K562 (cell line): ENCODE measurements around the gene RNF26. TPM values are rescaled to one million over a fixed set of nuclear protein-coding genes. Genes with fewer than 3 reads are reported as not detected.

Experiments
- CREM ChIP-seq: IDR thresholded peaks from 2 replicates; pipeline ENCODE4 v1.6.1; 2014; ENCODE audit warnings: antibody characterized with exemption, low read depth
- EGR1 ChIP-seq: fragments of 450-650 bp; conservative IDR thresholded peaks from 2 replicates; pipeline ENCODE4 v1.6.1; 2017; ENCODE audit warnings: mild to moderate bottlenecking
- EP400 ChIP-seq: fragments of 450-650 bp; IDR thresholded peaks from 2 replicates; pipeline ENCODE4 v1.6.1; 2017; ENCODE audit warnings: antibody characterized with exemption, mild to moderate bottlenecking, moderate library complexity
- MYC ChIP-seq, 2 experiments: fragments of 250-450 bp in 1 of 2; sonication (Bioruptor Pico) in 1 of 2; IDR thresholded peaks; 2 replicates each; pipeline versions ENCODE4 v1.5.1 to v1.6.1; 2012 to 2021; ENCODE audit warnings: low read depth in 2 of 2, borderline replicate concordance in 1 of 2, improper control_type of control experiment in 1 of 2, low read length in 1 of 2, mild to moderate bottlenecking in 1 of 2, moderate library complexity in 1 of 2
- POLR2AphosphoS5 ChIP-seq: IDR thresholded peaks from 2 replicates; pipeline ENCODE4 v1.6.1; 2011; ENCODE audit warnings: mild to moderate bottlenecking, low read depth, low read length, moderate library complexity; ENCODE audit not compliant: control insufficient read depth, insufficient read depth
- SP1 ChIP-seq: sonication (generic); formaldehyde crosslinking; IDR thresholded peaks from 2 replicates; pipeline ENCODE4 v1.8.1; 2022; ENCODE audit warnings: mild to moderate bottlenecking, missing genetic modification reagents
- STAG1 ChIP-seq: sonication (generic); formaldehyde crosslinking; IDR thresholded peaks from 2 replicates; pipeline ENCODE4 v1.5.0; 2020; ENCODE audit warnings: missing genetic modification reagents, borderline replicate concordance
- polyA plus RNA-seq, 8 experiments: library from polyadenylated mRNA; depleted of rRNA in 4 of 8; stranded (reverse) in 5 of 8; unstranded in 3 of 8; fragments of >200 nt; fragmentation: Nextera tagmentation in 2 of 8; fragmentation: Illumina TruSeq in 1 of 8; extraction: Ambion mirVana in 2 of 8; extraction: Trizol in 1 of 8; gene quantifications; 2 replicates each; pipeline versions ENCODE4 v1.2.1 to v1.2.3, GENCODE V29; 2011 to 2014; ENCODE audit warnings: inconsistent platforms in 1 of 8, missing spikeins in 1 of 8
- total RNA-seq, 7 experiments: library from RNA; depleted of rRNA in 6 of 7; stranded (reverse); fragments of >200 nt in 6 of 7; fragmentation: Illumina TruSeq in 2 of 7; extraction: Trizol in 2 of 7; gene quantifications; 2 replicates each; pipeline versions ENCODE4 v1.2.1 to v1.2.3, GENCODE V29; 2011 to 2021; ENCODE audit warnings: low replicate concordance in 1 of 7
- TF ChIP-seq, protein P1 (sequence below): fragments of 450-650 bp; IDR thresholded peaks from 2 replicates; pipeline ENCODE4 v1.6.1; 2014; ENCODE audit warnings: low read depth, mild to moderate bottlenecking, moderate library complexity, borderline replicate concordance
- TF ChIP-seq, protein P2 (sequence below): fragments of 450-650 bp; conservative IDR thresholded peaks from 2 replicates; pipeline ENCODE4 v1.6.1; 2016; ENCODE audit warnings: missing genetic modification characterization, low read depth, mild to moderate bottlenecking, control low read depth, missing compliant biosample characterization
- TF ChIP-seq, protein P3 (sequence below), 2 experiments: IDR thresholded peaks; 2 replicates each; pipeline ENCODE4 v1.6.1; 2011; ENCODE audit warnings: borderline replicate concordance in 1 of 2, control low read depth in 1 of 2, low read depth in 1 of 2, low read length in 1 of 2, mild to moderate bottlenecking in 1 of 2, mixed read lengths in 1 of 2, moderate library complexity in 1 of 2; ENCODE audit not compliant: insufficient read depth in 1 of 2, insufficient read length in 1 of 2, poor library complexity in 1 of 2, severe bottlenecking in 1 of 2; ENCODE audit errors: extremely low read depth in 1 of 2

RNF26 gene
- total and polyA plus RNA-seq, 9 of the 15 experiments (the other 6 are each of a cell fraction or from before 2014, with no cell fraction given) = 5.3 to 53.6 (median 12.7) TPM

DNA sequence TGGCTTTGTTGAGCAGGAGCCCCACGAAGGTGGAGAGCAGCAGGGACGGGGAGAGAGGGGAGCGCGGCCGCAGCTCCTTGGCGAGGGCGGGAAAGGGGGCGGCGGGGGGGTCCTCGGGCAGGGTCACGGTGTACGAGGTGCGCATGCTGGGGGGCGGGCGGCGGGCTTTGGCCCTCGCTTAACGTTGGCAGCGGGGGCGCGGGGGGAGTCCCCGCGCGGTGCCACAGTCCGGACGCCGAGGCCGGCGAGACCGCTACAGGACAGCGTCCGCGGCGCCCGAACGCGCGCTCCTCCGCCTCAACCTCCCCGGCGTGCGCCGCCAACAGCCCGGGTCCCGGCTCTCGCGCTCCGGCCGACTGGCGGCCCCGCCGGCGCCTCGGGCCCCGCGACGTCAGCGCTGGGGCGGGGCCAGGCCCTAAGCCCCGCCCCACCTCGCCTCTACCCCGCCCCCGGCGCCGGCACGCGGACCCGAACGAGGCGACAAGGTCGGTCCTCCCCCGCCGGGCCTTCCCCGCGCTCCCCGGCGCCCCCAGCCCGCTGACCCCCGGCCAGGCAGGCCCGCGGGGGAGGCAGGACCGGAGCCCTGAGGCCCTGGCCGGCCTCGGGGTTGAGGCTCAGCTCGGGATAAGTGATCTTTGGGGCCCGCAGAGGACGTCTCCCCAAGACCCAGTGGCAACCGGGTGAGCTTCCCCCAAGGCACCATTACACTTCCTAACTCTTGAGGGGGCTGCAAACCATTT is 29.7 kb downstream of the RNF26 start (continued):
- 0 out of 2 replicates have a peak, but pooled peaks have one; percentile 34 for TF ChIP-seq MYC (IDR thresholded peaks at IDR 0.05; ENCODE audit: low read depth, low read length)
- TF ChIP-seq MYC (CRISPR knock-in tag; IDR thresholded peaks at IDR 0.05; ENCODE audit: borderline replicate concordance, low read depth) = no peak
- TF ChIP-seq POLR2AphosphoS5 = peak; percentile 60
- TF ChIP-seq STAG1 (CRISPR knock-in tag) = no peak
- TF ChIP-seq EP400 = no peak
- TF ChIP-seq EGR1 = no peak
- TF ChIP-seq, protein P1, sequence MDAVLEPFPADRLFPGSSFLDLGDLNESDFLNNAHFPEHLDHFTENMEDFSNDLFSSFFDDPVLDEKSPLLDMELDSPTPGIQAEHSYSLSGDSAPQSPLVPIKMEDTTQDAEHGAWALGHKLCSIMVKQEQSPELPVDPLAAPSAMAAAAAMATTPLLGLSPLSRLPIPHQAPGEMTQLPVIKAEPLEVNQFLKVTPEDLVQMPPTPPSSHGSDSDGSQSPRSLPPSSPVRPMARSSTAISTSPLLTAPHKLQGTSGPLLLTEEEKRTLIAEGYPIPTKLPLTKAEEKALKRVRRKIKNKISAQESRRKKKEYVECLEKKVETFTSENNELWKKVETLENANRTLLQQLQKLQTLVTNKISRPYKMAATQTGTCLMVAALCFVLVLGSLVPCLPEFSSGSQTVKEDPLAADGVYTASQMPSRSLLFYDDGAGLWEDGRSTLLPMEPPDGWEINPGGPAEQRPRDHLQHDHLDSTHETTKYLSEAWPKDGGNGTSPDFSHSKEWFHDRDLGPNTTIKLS = no peak
- 0 out of 2 replicates have a peak, but pooled peaks have one; percentile 30 for TF ChIP-seq SP1 (CRISPR knock-in tag)
- TF ChIP-seq, protein P2, sequence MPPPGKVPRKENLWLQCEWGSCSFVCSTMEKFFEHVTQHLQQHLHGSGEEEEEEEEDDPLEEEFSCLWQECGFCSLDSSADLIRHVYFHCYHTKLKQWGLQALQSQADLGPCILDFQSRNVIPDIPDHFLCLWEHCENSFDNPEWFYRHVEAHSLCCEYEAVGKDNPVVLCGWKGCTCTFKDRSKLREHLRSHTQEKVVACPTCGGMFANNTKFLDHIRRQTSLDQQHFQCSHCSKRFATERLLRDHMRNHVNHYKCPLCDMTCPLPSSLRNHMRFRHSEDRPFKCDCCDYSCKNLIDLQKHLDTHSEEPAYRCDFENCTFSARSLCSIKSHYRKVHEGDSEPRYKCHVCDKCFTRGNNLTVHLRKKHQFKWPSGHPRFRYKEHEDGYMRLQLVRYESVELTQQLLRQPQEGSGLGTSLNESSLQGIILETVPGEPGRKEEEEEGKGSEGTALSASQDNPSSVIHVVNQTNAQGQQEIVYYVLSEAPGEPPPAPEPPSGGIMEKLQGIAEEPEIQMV (tag) = no peak
- TF ChIP-seq, protein P3, sequence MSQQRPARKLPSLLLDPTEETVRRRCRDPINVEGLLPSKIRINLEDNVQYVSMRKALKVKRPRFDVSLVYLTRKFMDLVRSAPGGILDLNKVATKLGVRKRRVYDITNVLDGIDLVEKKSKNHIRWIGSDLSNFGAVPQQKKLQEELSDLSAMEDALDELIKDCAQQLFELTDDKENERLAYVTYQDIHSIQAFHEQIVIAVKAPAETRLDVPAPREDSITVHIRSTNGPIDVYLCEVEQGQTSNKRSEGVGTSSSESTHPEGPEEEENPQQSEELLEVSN (IDR thresholded peaks at IDR 0.05; ENCODE audit: borderline replicate concordance in 1 of 2, extremely low read depth in 1 of 2, insufficient read depth in 1 of 2, insufficient read length in 1 of 2, low read depth in 1 of 2, low read length in 1 of 2, poor library complexity in 1 of 2, severe bottlenecking in 1 of 2) = peak; percentile 69 to 97
- TF ChIP-seq CREM = peak; percentile 46
